Kidney capillary endothelial cell (primary cell): Measurements from ENCODE around the gene SCML2.
"Not testable (repeated sequence)": the region's sequence is repeated elsewhere in the genome, so short reads cannot be mapped to it uniquely, and the experiment has no call there.

ENCODE experiments used
- DNase-seq: peaks from one replicate; pipeline ENCODE4 v3.0.0-alpha.2; 2018; ENCODE audit warnings: low spot score

The SCML2 gene

DNA sequence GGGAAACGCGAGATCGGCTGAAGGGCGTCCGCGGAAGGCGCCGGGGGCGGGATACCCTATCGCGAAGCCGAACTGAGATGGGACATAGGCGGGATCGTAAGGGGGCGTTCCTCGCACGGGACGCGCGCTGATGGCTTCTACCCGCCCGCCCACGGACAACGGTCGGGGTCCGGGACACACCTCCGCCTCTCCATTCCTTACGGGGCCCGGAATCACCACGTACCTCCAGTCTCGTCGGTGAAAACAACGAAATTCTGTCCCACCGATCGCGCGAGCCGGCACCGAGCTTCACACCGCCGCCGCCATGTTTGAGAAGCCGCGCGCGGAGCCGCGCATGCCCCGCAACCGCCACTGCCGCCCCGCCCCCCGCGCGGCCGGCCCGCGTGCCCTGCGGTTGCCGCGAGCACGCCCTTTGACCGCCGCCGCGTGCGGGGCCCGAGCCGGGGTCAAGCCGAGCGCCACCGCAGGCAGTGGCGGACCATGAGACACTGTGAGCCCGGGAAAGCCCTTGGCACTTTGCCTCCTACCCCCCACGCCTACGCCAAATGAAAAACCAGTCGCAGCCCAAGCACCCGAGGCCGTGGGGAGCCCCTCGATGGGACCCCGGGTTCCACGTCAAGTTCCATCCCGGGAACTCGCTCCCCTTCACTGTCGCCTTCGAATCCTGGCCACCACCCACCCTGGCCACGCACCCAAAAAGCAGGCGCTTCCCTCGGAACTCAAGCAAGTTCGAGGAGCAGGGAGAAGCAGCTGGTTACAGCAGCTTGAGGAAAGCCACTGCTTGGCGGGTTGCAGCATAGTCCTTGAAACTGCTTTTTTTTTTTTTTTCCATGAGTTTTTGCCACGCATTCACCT is at the start of gene SCML2:
SCML2 (minus strand) TSS at position 320 of the 855 bp plus-strand sequence. CDS start 20,617 bp downstream, outside the sequence.
- peak; percentile 13 for DNase-seq

DNA sequence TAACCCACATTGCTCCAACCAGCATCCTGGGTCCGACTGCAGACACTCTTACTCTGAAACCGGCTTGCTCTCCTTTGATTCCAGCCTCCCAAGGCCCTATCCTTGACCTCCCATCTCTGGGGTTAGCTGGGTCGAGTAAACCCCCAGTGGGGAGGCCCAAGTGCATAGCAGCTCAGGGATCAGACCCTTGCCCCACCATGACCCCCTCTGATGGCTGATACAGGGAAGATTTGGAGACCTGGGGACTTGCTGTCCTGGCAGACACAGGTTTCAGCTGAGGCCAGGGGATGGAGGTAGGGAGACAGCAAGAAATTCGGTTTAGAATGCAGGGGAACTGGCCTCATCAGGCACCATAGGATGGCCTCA is 47.3 kb upstream of the SCML2 start:
- no peak for DNase-seq

DNA sequence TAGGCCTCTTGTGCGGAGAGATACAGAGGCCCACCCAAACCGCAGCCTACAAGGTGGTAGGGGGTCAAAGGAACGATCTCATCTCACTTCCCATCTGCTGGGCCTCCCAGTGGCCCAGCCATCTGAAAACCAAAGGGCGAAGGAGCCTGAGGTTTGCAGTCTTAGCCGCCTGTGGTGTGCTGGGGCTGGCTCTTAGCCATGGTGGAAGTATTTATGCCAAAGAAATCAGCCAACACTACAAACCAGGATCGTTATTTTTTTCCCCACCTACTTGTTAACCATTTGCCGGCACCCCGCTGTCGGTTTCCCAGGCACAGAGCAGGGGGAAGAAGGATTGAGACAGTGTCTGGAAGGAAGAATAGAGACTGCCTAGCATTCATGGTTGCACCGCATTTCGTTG is 40.0 kb upstream of the SCML2 start:
- DNase-seq: no peak

DNA sequence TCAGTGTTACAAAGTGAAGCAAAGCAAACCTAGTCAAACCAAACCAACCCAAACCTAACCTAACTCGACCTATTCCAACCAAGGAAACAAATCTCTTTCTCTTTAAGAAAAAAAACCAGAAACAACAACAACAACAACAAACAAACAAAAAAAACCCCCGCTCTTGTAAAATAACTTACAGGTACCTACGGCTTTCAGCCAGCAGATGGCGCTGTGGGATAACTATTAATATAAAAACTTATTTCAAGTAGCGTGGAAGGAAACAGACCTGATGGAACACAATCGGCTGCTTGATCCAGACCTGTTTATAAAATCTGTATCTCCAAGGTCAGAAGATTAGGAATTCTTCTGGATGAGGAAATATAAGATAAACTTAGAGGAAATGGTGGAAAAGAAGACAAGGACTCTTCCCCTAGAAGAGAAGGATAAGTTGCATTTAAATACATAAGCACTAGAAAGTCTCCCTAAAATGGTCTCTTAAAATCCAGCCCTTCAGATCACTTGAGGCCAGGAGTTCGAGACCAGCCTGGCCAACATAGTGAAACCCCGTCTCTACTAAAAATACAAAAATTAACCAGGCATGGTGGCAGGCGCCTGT is 36.6 kb upstream of the SCML2 start:
- DNase-seq: peak; percentile 56

DNA sequence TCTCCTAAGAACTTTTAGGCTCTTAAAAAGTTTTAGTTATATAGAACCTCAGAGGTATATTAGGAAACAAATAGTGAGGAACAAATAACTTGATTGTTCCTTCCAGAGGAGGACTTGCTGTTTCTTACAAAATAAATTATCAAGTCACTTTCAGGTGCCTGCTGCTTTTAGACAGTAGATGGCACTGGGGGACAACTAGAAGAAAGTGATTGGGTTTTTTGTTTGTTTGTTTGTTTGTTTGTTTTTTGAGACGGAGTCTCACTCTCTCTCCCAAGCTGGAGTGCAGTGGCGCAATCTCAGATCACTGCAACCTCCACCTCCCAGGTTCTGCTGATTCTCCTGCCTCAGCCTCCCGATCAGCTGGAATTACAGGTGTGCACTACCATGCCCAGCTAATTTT is 35.5 kb upstream of the SCML2 start:
- DNase-seq: no peak

DNA sequence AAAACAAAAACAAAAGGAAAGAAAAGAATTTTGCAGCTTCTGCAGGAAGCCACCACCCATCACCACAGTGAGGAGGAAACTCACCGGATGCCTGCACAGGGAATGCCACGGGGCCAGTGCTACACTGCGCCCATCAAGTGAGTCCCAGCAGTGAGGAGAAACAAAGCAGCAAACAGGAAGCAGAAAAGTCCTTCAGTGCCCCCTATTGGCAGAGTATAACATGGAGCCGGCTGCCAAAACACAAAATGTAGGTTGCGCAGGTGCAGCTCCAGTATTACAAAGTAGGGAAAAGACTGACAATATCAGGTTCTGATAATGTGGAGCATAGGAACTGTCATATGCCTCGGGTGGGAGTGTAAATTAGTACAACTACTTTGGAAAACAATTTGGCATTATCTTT is 23.3 kb upstream of the SCML2 start:
- peak; percentile 33 for DNase-seq

DNA sequence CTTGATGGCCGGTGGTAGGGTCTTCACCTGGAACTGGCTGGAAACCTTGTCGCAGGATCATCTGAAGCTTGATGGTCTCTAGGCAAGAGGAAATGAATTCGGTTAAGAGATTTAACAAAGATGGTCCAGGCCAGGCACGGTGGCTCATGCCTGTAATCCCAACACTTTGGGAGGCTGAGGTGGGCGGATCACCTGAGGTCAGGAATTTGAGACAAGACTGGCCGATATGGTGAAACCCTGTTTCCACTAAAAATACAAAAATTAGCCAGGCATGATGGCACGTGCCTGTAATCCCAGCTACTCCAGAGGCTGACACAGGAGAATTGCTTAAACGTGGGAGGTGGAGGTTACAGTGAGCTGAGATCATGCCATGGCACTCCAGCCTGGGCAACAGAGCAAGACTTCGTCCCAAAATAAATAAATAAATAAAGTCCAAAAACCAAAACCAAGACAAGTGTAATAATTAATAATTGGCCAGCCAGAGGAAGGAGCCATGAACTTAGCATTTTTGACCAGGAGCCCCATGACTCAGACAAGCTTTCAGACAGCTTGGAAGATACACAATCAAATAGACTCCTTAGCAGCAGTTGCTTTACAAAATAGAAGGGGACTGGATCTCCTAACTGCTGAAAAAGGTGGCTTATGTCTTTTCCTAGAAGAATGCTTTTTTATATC is 20.8 kb upstream of the SCML2 start:
- DNase-seq: not testable (repeated sequence)

DNA sequence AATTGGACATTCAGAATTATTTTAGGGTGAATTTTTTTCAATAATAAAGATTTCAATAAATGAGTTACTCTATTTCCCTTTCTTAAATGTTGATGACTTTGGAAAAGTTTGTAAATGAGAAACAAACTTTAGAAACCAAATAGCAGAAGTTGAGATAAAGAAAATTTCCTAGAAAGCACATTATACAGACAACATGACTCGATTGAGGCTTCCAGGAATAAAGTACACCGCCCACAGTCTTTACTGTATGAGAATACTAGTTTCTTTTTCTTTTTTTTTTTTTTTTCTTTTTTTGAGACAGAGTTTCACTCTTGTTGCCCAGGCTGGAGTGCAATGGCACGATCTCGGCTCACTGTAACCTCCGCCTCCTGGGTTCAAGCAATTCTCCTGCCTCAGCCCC is 14.6 kb upstream of the SCML2 start:
- not testable (repeated sequence) for DNase-seq

DNA sequence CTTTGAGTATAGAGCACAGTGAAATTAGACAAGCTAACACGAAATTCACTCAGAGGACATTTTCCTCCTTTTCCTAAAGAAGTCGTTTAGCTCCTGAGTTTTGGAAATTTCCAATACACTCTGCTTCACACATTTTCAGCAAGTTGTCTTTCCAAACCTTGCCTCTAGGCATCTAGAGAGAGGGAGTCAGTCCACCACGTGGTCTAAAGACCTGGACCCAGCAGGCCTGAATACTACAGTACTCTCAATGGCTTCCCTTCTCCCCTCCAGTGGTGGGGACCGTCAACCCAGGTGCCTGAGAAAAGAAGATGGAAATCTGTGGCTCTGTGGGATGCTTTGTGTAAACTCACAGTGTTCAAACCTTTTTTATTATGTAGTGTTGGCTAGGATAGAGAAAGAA is 13.9 kb upstream of the SCML2 start:
- no peak for DNase-seq

DNA sequence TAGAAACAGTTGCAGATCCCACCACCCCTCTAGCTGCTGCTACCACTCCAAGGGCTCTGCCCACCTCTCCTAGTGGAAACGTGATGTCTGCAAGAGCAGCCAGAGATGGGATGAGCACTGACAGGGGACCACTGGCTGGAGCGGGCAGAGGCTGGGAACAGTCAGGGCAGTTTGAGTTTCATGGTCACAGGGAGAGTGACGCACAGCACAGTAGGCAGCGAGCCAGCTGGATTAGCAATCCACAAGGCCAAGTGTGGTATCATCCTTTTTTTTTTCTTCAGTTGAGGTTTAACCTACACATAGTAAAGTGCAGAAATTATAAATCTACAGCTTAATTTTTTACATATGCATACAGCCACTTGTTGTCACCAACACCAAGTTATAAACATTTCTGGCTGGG is 6.4 kb upstream of the SCML2 start:
- no peak for DNase-seq

DNA sequence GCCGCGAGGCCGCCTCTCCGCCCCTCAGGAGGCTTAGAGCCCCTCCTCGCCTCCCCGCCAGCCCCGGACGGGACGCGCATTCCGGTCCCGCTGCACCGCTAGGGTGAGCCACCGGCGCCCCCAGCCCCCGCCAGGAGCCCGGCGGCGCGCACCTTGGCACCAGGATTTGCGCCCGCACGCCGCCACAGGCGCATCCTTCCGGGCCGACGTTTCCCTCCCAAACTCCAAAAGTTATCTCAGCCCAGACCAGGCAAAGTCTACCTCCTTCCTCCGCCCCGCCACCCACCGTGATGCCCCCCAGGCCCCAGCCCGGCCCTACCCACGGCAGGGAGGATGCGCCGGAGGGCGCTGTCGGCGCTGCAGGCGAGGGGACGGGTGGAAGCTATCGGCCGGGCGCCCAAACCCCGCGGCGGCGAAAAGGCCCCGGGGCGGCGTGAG is 538 bp downstream of the SCML2 start:
- DNase-seq: no peak

DNA sequence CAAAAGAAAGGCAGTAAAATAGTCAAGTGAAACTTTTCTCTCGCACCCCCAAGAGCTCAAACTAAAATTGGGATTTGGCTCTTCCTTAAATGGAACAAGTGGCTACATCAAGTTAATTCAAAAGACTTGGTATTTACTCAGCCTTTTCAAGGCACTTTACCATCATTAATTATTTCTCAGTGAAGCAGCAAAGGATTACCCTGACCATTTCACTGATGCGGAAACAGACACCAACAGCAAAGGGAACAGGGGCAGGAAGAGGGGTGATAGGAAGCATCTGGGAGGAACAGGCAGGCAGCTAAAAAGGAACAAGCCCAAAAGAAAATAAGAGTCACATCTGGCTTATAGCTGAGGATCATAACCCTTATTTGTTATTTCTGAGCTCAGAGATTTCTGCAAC is 2.7 kb downstream of the SCML2 start:
- no peak for DNase-seq

DNA sequence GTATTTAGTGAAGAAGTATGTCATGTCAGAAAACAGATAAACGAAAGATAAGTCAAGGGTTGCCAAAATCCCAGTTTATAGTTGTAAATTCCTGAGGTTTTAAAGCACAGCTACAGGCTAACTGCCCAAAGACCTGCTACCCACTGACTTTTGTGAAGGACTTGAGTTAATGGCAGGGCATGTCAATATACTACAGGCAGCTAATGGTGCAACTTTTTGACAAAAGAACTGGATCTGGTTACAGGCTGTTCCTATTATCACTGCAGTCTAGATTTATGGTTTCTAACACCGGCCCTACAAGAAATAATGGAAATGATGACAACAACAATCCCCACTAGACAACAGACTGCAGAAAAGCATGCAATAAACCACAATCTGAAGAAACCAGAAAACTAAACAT is 6.4 kb downstream of the SCML2 start:
- DNase-seq: no peak

DNA sequence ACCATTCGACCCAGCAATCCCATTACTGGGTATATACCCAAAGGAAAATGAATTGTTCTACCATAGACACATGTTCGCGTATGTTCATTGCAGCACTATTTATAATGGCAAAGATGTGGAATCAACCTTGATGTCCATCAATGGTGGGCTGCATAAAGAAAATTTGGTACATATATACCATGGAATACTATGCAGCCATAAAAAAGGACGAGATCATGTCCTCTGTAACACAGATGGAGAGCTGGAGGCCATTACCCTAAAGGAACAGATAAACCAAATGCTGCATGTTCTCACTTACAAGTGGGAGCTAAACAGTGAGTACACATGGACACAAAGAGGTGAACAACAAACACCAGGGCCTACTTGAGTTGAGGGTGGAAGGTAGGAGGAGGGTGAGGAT is 45.1 kb downstream of the SCML2 start:
- DNase-seq: no peak

DNA sequence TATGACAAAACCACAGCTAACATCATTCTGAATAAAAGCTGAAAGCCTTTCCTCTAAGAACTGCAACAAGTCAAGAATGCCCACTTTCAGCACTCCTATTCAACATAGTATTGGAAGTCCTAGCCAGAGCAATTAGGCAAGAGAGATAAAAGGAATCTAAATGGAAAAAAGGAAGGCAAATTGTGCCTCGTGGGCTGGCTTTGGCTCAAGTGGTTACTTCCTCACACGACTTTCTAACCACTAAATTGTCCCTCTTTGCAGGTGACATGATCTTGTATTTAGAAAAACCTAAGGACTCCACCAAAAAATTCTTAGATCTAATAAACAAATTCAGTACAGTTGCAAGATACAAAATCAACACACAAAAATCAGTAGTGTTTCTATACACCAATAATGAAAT is 57.2 kb downstream of the SCML2 start:
- no peak for DNase-seq

DNA sequence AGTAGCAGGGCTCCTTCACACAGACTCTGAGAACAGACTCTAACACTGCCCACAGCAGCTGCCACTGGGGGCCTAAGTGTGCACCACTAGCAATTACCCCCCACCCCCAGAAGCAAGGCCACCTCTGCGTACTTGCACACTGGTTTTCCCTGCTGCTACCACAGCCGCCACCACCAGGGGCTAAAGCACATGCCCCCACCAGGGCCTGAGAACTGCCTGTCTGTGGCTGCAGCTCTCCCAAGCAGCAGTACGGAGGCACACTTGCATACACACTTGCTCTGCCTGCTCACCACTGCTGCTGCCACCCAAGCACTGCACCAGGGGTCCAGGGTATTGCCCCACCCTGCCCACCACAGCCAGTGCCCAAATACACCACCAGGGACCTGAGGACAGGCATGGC is 59.6 kb downstream of the SCML2 start:
- no peak for DNase-seq

DNA sequence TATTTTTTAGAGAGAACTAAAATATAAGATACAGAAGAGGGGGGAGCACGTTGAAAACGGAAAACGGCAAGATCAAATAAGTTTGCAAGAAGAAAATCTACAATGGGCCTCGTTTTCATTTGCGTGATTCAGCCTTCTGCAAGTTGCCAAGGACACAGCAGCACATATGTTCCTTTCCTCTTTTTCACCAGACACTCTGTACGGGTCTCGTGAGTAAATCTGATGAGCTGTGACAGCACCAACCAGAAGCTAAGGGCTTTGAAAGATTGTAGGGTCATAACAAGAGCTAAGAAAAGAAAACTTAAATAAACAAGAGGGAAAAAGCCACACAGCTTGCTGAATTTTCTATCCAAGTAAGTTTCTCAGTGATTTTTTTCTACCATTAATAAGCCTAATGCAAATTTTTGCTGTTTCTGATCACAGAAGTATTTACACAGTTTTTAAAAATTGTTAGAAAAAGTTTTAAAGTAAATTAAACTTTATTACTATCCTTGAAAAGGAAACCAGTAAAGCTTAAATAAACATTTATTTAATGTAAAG is 63.4 kb downstream of the SCML2 start:
- no peak for DNase-seq

DNA sequence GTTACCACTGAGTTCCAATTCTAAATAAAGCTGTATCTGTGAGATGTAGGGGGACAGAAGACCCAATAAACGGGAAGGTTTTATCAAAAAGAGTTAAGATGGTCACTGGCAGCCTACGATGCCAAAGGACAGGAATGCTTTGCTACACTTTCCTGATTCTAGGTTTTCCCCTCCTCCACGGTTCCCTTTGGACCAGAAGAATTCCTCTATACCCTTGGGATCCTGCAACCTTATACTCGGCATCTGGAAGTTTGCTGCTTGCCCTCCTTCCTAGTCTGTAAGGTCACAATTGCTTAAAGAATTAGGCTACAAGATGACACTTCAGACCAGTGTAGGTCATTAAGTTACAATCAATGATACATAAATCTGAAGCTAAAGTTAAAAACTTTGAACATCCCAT is 64.3 kb downstream of the SCML2 start:
- DNase-seq: no peak

DNA sequence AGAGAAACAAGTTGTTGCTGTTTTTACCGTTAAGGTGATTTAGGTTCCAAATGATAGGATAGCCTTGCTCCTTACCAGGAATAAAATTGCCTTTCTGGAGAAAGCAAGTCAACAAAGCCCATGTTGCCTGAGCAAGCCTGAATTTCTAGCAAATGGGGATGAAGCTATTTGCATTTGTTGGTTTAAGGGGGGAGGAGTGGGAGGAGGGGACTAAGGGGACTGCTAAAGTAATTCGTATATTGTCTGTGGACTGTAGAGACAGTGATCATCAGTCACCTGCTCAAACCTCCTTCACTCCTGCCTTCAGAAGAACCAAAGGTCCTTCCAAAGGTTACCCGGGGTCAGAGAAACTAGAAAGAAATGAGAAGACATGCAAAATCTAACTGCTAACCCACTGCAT is 65.8 kb downstream of the SCML2 start:
- DNase-seq: no peak

DNA sequence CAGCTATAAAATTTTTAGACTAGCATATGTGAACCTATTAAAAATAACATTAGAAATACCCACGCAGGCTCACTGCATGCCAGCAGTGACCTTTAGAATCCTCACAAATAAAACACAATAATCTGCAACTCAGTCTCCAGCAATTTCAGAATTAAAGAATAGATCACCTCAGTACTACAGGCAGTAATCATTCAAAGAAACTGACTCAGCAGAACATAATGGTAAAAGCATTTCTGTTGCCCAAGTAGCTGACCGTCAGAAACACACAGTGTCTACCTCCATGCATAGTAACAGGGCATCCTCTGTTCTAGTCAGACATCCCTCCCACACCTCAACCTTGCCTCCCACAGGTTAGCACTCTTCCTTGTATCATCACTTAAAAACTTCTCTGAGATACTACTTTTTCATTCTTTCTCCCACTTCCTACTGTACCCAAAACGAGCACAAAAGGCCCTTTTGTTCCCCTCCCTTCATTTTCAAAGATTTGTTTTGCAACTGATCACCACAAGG is 68.1 kb downstream of the SCML2 start:
- DNase-seq: no peak

DNA sequence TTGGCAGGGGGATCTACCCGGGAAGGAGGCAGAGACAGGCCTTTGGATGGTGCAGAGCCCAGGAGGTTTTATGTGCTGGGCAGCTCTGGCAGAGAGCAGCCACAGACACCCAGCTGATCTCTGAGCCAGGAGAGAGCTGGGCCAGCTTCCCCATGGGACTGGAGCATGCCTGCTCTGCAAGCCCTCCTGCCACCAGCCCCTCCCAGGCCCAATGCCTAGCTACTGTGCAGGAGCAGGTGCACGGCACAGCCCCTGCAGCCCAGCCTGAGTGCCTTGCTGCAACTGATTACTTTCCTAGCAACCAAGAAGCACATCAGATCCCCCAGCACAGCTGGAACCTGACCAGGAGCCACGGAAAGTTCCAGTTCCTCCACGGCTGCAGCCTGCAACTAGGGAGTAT is 76.0 kb downstream of the SCML2 start:
- DNase-seq: no peak

DNA sequence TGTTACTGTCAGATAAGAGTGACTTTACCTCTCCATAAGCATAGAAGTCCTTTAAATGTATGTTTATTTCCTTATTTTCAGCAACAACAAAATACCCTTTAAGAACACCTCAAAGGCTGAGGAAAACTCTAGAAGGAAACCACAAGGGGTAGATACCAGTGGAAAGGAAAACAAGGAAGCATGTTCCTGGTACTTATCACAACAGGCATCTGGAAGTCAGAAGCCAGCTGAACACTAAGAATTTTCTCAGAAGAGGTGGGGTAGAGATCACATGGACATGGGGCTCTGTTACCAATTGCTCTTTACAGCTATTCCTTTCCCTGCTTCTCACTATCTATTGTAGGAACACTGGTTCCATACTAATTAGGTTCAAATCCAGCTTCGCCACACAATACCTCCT is 82.3 kb downstream of the SCML2 start:
- no peak for DNase-seq

DNA sequence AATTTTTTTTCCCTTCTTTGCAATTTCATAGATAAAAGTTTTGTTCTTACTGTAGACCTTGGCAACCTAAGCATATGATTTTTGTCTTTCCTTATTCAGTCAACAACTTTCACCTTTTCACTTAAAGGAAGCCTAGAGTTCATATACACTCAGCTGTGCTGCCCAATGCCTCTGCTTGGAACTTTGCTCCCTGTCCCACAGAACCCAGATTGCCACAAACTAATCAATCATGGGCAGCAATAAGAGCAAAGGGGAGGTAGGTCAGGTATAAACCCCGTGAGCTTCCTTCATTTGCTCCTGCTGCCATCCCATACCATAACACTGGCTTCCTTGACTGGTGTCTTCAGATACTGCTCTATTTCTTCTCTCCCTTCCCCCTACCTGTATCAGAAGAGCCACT is 82.8 kb downstream of the SCML2 start:
- no peak for DNase-seq
